Activated CD8-positive, alpha-beta memory T cell treated with anti-CD3 and anti-CD28 coated beads for 24 hours (primary cell): ENCODE measurements around the gene TMEM100.

Experiments
- DNase-seq: peaks from one replicate; pipeline ENCODE4 v3.0.0-alpha.2; 2020

Gene TMEM100

GRCh38 chr17:55717898-55718735 is 4.5 kb downstream of the TMEM100 start:
- DNase-seq = peak; percentile 79

- no peak for DNase-seq
Observed at GRCh38 chr17:55717432-55717831, 5.2 kb downstream of the TMEM100 start.

- no peak for DNase-seq
Observed at GRCh38 chr17:55710829-55711496, 11.7 kb downstream of the TMEM100 start.

GRCh38 chr17:55710410-55710809 is 12.3 kb downstream of the TMEM100 start:
- DNase-seq = no peak

GRCh38 chr17:55709984-55710383 is 12.7 kb downstream of the TMEM100 start:
- DNase-seq = no peak

- no peak for DNase-seq
Observed at GRCh38 chr17:55709440-55709839, 13.2 kb downstream of the TMEM100 start.

- DNase-seq = no peak
Observed at GRCh38 chr17:55708175-55708974, 14.3 kb downstream of the TMEM100 start.

GRCh38 chr17:55706808-55707773 is 15.6 kb downstream of the TMEM100 start:
- no peak for DNase-seq

- no peak for DNase-seq
Observed at GRCh38 chr17:55705847-55706246, 16.8 kb downstream of the TMEM100 start.

GRCh38 chr17:55704401-55704800 is 18.3 kb downstream of the TMEM100 start:
- no peak for DNase-seq

- no peak for DNase-seq
Observed at GRCh38 chr17:55702150-55702549, 20.5 kb downstream of the TMEM100 start.

GRCh38 chr17:55699181-55699860 is 23.3 kb downstream of the TMEM100 start:
- no peak for DNase-seq

- DNase-seq = no peak
Observed at GRCh38 chr17:55694286-55694910, 28.3 kb downstream of the TMEM100 start.

GRCh38 chr17:55693254-55694216 is 29.1 kb downstream of the TMEM100 start:
- DNase-seq = no peak

GRCh38 chr17:55692276-55692675 is 30.4 kb downstream of the TMEM100 start:
- DNase-seq = no peak

GRCh38 chr17:55691666-55692065 is 31.0 kb downstream of the TMEM100 start:
- DNase-seq = no peak

- DNase-seq = no peak
Observed at GRCh38 chr17:55690105-55690508, 32.6 kb downstream of the TMEM100 start.

GRCh38 chr17:55689672-55690071 is 33.0 kb downstream of the TMEM100 start:
- DNase-seq = no peak

- no peak for DNase-seq
Observed at GRCh38 chr17:55688057-55688456, 34.6 kb downstream of the TMEM100 start.

GRCh38 chr17:55687037-55687436 is 35.6 kb downstream of the TMEM100 start:
- DNase-seq = no peak
